Progenitor cell of endocrine pancreas (in vitro differentiated cells): Measurements from ENCODE around the gene MKNK1. TPM values are rescaled to one million over a fixed set of nuclear protein-coding genes. Genes with fewer than 3 reads are reported as not detected.

Source experiments
- DNase-seq: peaks from one replicate; pipeline ENCODE4 v3.0.0; 2021; ENCODE audit warnings: low spot score; ENCODE audit not compliant: unreplicated experiment
- H3K27ac Mint-ChIP-seq: 2 replicates; pipeline ENCODE4 v1.8.0; 2021; ENCODE audit warnings: mild to moderate bottlenecking, moderate library complexity, mixed read lengths
- H3K27me3 Mint-ChIP-seq: 2 replicates; pipeline ENCODE4 v1.8.0; 2021; ENCODE audit warnings: mixed read lengths
- H3K36me3 Mint-ChIP-seq: 2 replicates; pipeline ENCODE4 v1.8.0; 2022; ENCODE audit warnings: mixed read lengths; ENCODE audit not compliant: insufficient read depth
- H3K4me1 Mint-ChIP-seq: 2 replicates; pipeline ENCODE4 v1.8.0; 2021; ENCODE audit warnings: low read depth, mixed read lengths
- H3K4me3 Mint-ChIP-seq: 2 replicates; pipeline ENCODE4 v1.8.0; 2021; ENCODE audit warnings: low read depth, mild to moderate bottlenecking, moderate library complexity, mixed read lengths
- H3K9me3 Mint-ChIP-seq: 2 replicates; pipeline ENCODE4 v1.8.0; 2021; ENCODE audit warnings: low read depth, mixed read lengths
- CTCF ChIP-seq: fragments of 200-600 bp; sonication (generic); IDR thresholded peaks from one replicate; pipeline ENCODE4 v1.5.0; 2021; ENCODE audit warnings: antibody characterized with exemption, mild to moderate bottlenecking; ENCODE audit not compliant: unreplicated experiment
- total RNA-seq: library from RNA; stranded (reverse); gene quantifications from 2 replicates; pipeline ENCODE4 v1.2.1, GENCODE V29; 2021

Gene MKNK1
- total RNA-seq, 1 donor from 2014 or later, result 29.3 TPM

- Mint-ChIP-seq H3K27me3 (peaks cover 51% of the 10 kb centered on the region), H3K36me3 (no peaks in the 10 kb centered on the region), H3K4me3 (no peak overlapping the region), H3K27ac (no peak overlapping the region), H3K9me3 (no peaks in the 10 kb centered on the region), H3K4me1 (no peaks in the 10 kb centered on the region)
- TF ChIP-seq CTCF, result no peak
- no peak for DNase-seq
Measured at GRCh38 chr1:46550751-46551231, 53.3 kb downstream of the MKNK1 start.

DNA sequence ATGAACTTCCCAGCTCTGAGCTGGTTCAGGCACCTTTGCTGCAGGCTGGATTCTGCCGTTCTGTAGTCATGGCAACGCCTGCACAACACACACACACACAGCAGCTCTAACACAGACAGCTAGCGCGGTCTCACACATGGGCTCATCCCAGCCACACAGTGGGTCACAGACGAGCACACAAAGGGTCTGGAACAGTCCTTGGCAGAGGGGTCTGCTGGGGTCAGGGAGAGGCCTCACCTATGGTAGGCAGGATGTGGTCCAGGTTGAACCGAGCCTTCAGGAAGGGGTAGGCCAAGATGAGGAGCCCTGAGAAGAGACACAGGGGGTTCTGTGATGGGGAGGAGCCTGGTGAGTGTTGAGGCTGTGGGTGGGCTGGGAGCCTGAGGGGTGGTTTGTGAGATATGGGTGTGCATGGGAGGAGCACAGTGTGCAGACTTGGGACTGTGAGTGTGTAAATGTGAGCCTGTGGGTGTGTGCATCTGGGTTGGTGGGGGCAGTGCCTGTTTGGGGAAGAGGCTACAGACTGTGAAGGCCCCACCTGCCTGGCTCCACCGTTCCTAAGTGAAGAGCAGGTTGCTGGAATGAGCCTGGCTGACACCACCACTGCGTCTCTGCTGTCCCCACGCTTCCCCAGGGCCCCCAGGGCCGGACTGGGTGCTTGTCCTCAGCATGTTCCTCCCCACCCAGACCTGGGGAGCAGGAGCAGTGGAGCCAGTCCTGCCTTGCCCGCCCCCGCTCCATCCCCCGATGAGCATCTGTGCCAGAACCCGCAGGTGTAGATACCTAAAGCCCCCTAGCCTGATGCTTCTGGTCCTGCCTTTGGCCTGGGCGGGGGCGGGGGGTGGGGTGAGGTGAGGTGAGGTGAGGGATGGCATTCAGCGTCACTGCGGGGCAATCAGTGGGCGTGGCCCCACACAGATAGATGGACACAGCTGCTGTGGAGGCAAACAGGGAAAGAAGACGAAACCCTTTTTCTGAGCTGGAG lies 54.1 kb downstream of the MKNK1 start:
- Mint-ChIP-seq H3K9me3 (no peaks in the 10 kb centered on the region), H3K27me3 (peaks cover 59% of the 10 kb centered on the region), H3K36me3 (no peaks in the 10 kb centered on the region), H3K27ac (no peak overlapping the region), H3K4me1 (no peaks in the 10 kb centered on the region), H3K4me3 (no peak overlapping the region)
- TF ChIP-seq CTCF, result no peak
- DNase-seq, result no peak

DNA sequence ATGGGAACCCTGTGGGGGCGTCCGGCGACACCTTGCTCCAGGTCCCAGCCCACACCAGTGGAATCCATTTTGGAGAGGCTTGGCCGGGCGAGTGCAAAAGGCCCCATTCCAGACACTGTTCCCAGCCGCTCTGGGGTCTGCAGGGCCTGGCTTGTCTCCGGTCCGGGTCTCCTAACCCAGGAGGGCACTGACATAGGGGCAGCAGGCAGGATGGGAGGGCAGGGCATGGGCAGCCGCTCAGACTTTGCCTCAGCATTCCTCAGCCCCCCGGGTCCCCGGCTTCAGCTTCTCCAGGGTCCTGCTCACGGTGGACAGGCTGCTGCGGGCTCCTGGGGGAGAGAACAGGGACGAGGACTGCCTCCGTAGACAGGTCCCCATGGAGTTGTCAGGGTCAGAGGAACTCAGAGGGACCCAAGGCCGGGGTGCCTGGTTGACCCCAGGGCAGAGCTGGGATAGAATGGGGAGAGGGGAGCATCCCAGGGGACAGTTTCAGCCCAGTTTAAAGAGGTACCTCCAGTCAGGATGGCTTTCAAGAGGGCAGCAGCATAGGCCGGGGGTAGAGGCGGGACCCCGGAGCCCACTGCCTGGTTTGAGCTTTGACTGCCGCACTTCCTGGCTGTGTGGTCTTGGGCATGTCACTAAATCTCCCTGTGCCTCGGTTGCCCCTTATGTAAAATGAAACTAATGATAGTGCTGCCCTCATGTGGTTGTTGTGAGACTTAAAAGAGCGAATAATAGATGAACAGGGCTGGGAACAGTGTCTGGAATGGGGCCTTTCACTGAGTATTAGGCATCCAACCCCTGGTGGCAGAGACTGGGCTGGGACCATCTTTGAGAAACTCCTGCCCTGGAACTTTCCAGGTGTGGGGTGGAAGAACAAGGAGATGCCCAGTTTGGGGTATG lies 56.3 kb downstream of the MKNK1 start:
- Mint-ChIP-seq H3K4me1 (peaks cover 2% of the 10 kb centered on the region), H3K9me3 (no peaks in the 10 kb centered on the region), H3K27me3 (peaks cover 74% of the 10 kb centered on the region), H3K36me3 (no peaks in the 10 kb centered on the region), H3K27ac (no peak overlapping the region), H3K4me3 (no peak overlapping the region)
- DNase-seq, result no peak
- peak; percentile 45 for TF ChIP-seq CTCF

- Mint-ChIP-seq H3K9me3 (no peaks in the 10 kb centered on the region), H3K27me3 (peaks cover 79% of the 10 kb centered on the region), H3K4me1 (peaks cover 2% of the 10 kb centered on the region), H3K36me3 (no peaks in the 10 kb centered on the region), H3K4me3 (no peak overlapping the region), H3K27ac (no peak overlapping the region)
- TF ChIP-seq CTCF, result no peak
- DNase-seq, result no peak
Measured at GRCh38 chr1:46546210-46546609, 57.9 kb downstream of the MKNK1 start.

DNA sequence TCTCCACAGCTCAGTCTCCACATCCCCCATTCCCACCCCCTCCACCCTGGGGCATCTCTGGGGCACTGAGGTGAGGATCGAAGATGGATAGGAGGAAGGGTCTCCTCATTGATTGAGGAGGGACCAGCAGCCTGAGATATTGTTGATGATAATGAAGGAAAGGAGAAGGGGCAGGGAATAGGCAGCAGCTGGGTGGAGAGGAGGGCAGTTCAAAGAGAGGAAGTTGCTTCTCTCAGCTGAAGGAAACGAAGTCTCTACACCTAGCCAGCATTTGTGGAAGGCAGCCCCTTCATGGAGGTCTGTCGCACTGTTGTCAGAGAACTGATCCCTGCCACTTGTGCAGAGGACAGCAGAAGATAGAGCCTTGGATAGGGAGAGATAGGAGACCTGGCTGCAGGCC lies 58.3 kb downstream of the MKNK1 start:
- Mint-ChIP-seq H3K9me3 (no peaks in the 10 kb centered on the region), H3K4me3 (no peak overlapping the region), H3K4me1 (peaks cover 2% of the 10 kb centered on the region), H3K27ac (no peak overlapping the region), H3K36me3 (no peaks in the 10 kb centered on the region), H3K27me3 (peaks cover 79% of the 10 kb centered on the region)
- no peak for DNase-seq
- no peak for TF ChIP-seq CTCF
